Endothelial cell of umbilical vein (primary cell): ENCODE results near the gene BCR. TPM values are rescaled to one million over a fixed set of nuclear protein-coding genes. Genes with fewer than 3 reads are reported as not detected.

ENCODE experiments used
- BruUV-seq: library from RNA; stranded (reverse); fragments of 400-500 nt; replicated peaks from 2 replicates; lab custom pipeline; 2021; lab: Mats Ljungman, UMichigan
- CTCF ChIA-PET: fragments of 300-600, 350-600 bp; sonication (Branson Sonifier 250); formaldehyde crosslinking; loops from one replicate; lab custom pipeline; 2021; ENCODE audit warnings: antibody characterized with exemption, inconsistent platforms; lab: Charles Lee
- POLR2A ChIA-PET: fragments of 300-600, 350-600 bp; sonication (Branson Sonifier 250); formaldehyde crosslinking; loops from one replicate; lab custom pipeline; 2021; ENCODE audit warnings: antibody characterized with exemption, inconsistent platforms; lab: Charles Lee
- DNase-seq: peaks from one replicate; pipeline ENCODE4 v3.0.0-alpha.2; 2011; ENCODE audit warnings: low read depth, low spot score
- FAIRE-seq: peaks from 2 replicates; lab custom pipeline; 2011; peaks lifted over from hg19 to GRCh38; lab: Jason Lieb, UNC
- H2AFZ ChIP-seq: 2 replicates; pipeline ENCODE4 v1.6.0; 2012; ENCODE audit warnings: low read depth, low read length, control low read depth, inconsistent platforms
- H3K27ac ChIP-seq: 2 replicates; pipeline ENCODE4 v1.5.1; 2011; ENCODE audit warnings: low read depth, mild to moderate bottlenecking, control low read depth, low read length, moderate library complexity; ENCODE audit not compliant: insufficient read depth
- H3K27me3 ChIP-seq, 2 experiments: 2 replicates each; pipeline versions ENCODE4 v1.6.0 to v1.6.1; 2011; ENCODE audit warnings: low read length in 2 of 2, mixed read lengths in 1 of 2; ENCODE audit not compliant: control insufficient read depth in 2 of 2, insufficient read depth in 2 of 2
- H3K36me3 ChIP-seq, 2 experiments: 2 replicates in 1 of 2; 3 replicates in 1 of 2; pipeline ENCODE4 v1.5.1; 2011; ENCODE audit warnings: low read length in 2 of 2, mild to moderate bottlenecking in 1 of 2, moderate library complexity in 1 of 2; ENCODE audit not compliant: control insufficient read depth in 2 of 2, insufficient read depth in 2 of 2; ENCODE audit errors: extremely low read depth in 1 of 2
- H3K4me1 ChIP-seq: 3 replicates; pipeline ENCODE4 v1.5.1; 2011; ENCODE audit warnings: mild to moderate bottlenecking, low read length; ENCODE audit not compliant: control insufficient read depth, insufficient read depth; ENCODE audit errors: extremely low read depth
- H3K4me2 ChIP-seq: 2 replicates; pipeline ENCODE4 v1.6.1; 2011; ENCODE audit warnings: low read length, control low read depth, mixed read lengths; ENCODE audit not compliant: insufficient read depth
- H3K4me3 ChIP-seq, 3 experiments: fragments of 200-600 bp in 1 of 3; sonication (generic), shearing (Covaris generic) in 1 of 3; replicated peaks in 1 of 3; 2 replicates each; pipeline ENCODE4 v1.5.1; 2011 to 2016; ENCODE audit warnings: control low read depth in 3 of 3, low read length in 3 of 3, mild to moderate bottlenecking in 2 of 3, inconsistent platforms in 1 of 3, low read depth in 1 of 3, moderate library complexity in 1 of 3; ENCODE audit not compliant: insufficient read depth in 1 of 3
- H3K79me2 ChIP-seq: 2 replicates; pipeline ENCODE4 v1.6.0; 2012; ENCODE audit warnings: low read length, inconsistent platforms; ENCODE audit not compliant: control insufficient read depth, insufficient read depth
- H3K9ac ChIP-seq: replicated peaks from 2 replicates; pipeline ENCODE3; 2011; ENCODE audit warnings: low read length, control low read depth; ENCODE audit not compliant: insufficient read depth; ENCODE audit errors: extremely low read depth
- H3K9me1 ChIP-seq: replicated peaks from 3 replicates; pipeline ENCODE4 v1.6.0; 2011; ENCODE audit warnings: mild to moderate bottlenecking, low read length; ENCODE audit not compliant: control insufficient read depth, insufficient read depth; ENCODE audit errors: extremely low read depth
- H3K9me3 ChIP-seq: replicated peaks from 2 replicates; pipeline ENCODE4 v1.5.1; 2012; ENCODE audit warnings: low read length, inconsistent platforms; ENCODE audit not compliant: control insufficient read depth, insufficient read depth
- H4K20me1 ChIP-seq: replicated peaks from 2 replicates; pipeline ENCODE3; 2011; ENCODE audit warnings: mild to moderate bottlenecking, low read length; ENCODE audit not compliant: control insufficient read depth, insufficient read depth; ENCODE audit errors: extremely low read depth
- EZH2 ChIP-seq: IDR thresholded peaks from 2 replicates; pipeline ENCODE4 v1.6.1; 2012; ENCODE audit warnings: borderline replicate concordance, low read depth, mild to moderate bottlenecking, moderate library complexity, low read length, inconsistent platforms; ENCODE audit not compliant: severe bottlenecking
- FOS ChIP-seq: IDR thresholded peaks from 2 replicates; pipeline ENCODE4 v1.6.1; 2011; ENCODE audit warnings: mild to moderate bottlenecking, low read length, moderate library complexity, borderline replicate concordance; ENCODE audit not compliant: insufficient read depth
- GATA2 ChIP-seq: IDR thresholded peaks from 2 replicates; pipeline ENCODE4 v1.7.0; 2011; ENCODE audit warnings: low read depth, mild to moderate bottlenecking, moderate library complexity, mixed read lengths, low read length; ENCODE audit not compliant: insufficient read length, insufficient read depth
- JUN ChIP-seq: IDR thresholded peaks from 2 replicates; pipeline ENCODE4 v1.6.1; 2011; ENCODE audit warnings: borderline replicate concordance, low read depth; ENCODE audit not compliant: insufficient read length, insufficient read depth
- MYC ChIP-seq: IDR thresholded peaks from one replicate; pipeline ENCODE4 v1.6.1; 2011; ENCODE audit warnings: mild to moderate bottlenecking, low read depth, low read length
- POLR2A ChIP-seq: IDR thresholded peaks from 2 replicates; pipeline ENCODE4 v1.6.1; 2012; ENCODE audit warnings: low read depth, mild to moderate bottlenecking, control low read depth, low read length
- POLR2AphosphoS5 ChIP-seq: IDR thresholded peaks from 2 replicates; pipeline ENCODE4 v1.6.1; 2012; ENCODE audit warnings: low read depth, mild to moderate bottlenecking, control low read depth, low read length, moderate library complexity; ENCODE audit not compliant: insufficient read depth
- dilution Hi-C: fragments of 300-500 bp; cut with MboI; formaldehyde crosslinking; loops from one replicate; pipeline ENCODE4 v1.15.0; 2019; ENCODE audit warnings: low sequenced_read_pairs; ENCODE audit not compliant: extremely low pct_ligation_motif_present
- intact Hi-C: fragments of 100-400 bp; cut with micrococcal nuclease; formaldehyde crosslinking; loops from one replicate; pipeline ENCODE4 v1.10.0; 2022
- polyA plus RNA-seq, 4 experiments: library from polyadenylated mRNA; depleted of rRNA in 3 of 4; stranded (reverse) in 3 of 4; unstranded in 1 of 4; fragments of >200 nt; gene quantifications; 2 replicates each; pipeline versions ENCODE4 v1.2.1 to v1.2.3, GENCODE V29; 2011 to 2012; ENCODE audit warnings: missing spikeins in 1 of 4
- total RNA-seq: library from RNA; stranded (reverse); gene quantifications from 2 replicates; pipeline ENCODE4 v1.2.3, GENCODE V29; 2021
- TF ChIP-seq, protein P1 (sequence below), 2 donors: IDR thresholded peaks; 1 replicate in 1 of 2; 2 replicates in 1 of 2; pipeline ENCODE4 v1.5.1; 2011; ENCODE audit warnings: low read length in 2 of 2, mild to moderate bottlenecking in 2 of 2, moderate library complexity in 2 of 2, control low read depth in 1 of 2, inconsistent platforms in 1 of 2, low read depth in 1 of 2; ENCODE audit not compliant: insufficient read depth in 1 of 2; ENCODE audit errors: extremely low read depth in 1 of 2
- TF ChIP-seq, protein P2 (sequence below): IDR thresholded peaks from 2 replicates; pipeline ENCODE4 v1.6.1; 2011; ENCODE audit not compliant: insufficient read depth, insufficient read length

The BCR gene
- total and polyA plus RNA-seq, 2 donors (not counting 3 experiments of a cell fraction or from before 2014, with no cell fraction given): 129 to 141 TPM

DNA sequence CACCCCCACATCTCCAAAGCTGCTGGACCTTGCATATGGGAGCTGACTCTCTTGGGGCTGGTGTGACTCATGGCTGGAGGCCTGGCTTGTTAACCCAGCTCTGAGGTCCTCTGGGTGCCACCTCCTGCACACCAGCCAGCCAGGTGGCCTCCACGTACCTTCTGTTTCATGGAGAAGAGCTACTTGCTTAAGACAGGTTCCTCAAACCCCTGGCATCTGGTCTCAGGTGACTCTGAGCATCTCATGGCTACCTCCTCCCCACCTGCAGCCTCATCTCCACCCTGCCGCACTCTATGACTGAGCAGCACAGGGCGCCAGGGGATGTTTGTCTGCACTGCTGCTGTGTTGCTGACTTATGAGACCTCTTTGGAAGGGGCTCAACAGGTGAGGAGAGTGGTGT, 55.7 kb downstream of the BCR start:
- peaks cover 96% of the 10 kb centered on the region for H3K79me2 ChIP-seq
- H3K27ac ChIP-seq: no peak overlapping the region
- ChIA-PET CTCF (interaction anchor here (1.4 kb wide), 1 partner anchor 28 kb away, joined by 3 read pairs; no protein-coding TSS in a partner anchor), POLR2A (no interaction called here)
- H3K4me3 ChIP-seq: no peak overlapping the region
- dilution Hi-C loops: no loop called here
- H3K9me3 ChIP-seq: no peaks in the 10 kb centered on the region
- intact Hi-C loops: no loop called here
- peaks cover 0 to 6% of the 10 kb centered on the region in 2 experiments for H3K36me3 ChIP-seq
- H3K9me1 ChIP-seq: no peaks in the 10 kb centered on the region
- no peak overlapping the region for H3K4me2 ChIP-seq
- no peak overlapping the region for H2AFZ ChIP-seq
- TF ChIP-seq MYC (no peak), POLR2A (no peak), POLR2AphosphoS5 (no peak), FOS (no peak), JUN (no peak), EZH2 (no peak), GATA2 (no peak)
- TF ChIP-seq, protein P1, sequence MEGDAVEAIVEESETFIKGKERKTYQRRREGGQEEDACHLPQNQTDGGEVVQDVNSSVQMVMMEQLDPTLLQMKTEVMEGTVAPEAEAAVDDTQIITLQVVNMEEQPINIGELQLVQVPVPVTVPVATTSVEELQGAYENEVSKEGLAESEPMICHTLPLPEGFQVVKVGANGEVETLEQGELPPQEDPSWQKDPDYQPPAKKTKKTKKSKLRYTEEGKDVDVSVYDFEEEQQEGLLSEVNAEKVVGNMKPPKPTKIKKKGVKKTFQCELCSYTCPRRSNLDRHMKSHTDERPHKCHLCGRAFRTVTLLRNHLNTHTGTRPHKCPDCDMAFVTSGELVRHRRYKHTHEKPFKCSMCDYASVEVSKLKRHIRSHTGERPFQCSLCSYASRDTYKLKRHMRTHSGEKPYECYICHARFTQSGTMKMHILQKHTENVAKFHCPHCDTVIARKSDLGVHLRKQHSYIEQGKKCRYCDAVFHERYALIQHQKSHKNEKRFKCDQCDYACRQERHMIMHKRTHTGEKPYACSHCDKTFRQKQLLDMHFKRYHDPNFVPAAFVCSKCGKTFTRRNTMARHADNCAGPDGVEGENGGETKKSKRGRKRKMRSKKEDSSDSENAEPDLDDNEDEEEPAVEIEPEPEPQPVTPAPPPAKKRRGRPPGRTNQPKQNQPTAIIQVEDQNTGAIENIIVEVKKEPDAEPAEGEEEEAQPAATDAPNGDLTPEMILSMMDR (IDR thresholded peaks at IDR 0.05; ENCODE audit: extremely low read depth in 1 of 2, insufficient read depth in 1 of 2, low read depth in 1 of 2, low read length in 2 of 2): no peak
- TF ChIP-seq, protein P2, sequence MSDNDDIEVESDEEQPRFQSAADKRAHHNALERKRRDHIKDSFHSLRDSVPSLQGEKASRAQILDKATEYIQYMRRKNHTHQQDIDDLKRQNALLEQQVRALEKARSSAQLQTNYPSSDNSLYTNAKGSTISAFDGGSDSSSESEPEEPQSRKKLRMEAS: no peak
- H3K4me1 ChIP-seq: peaks cover 11% of the 10 kb centered on the region
- no TSS peak for BruUV-seq
- no peaks in the 10 kb centered on the region for H3K27me3 ChIP-seq
- DNase-seq (no peak), FAIRE-seq (no peak)
- no peak overlapping the region for H3K9ac ChIP-seq
- no peaks in the 10 kb centered on the region for H4K20me1 ChIP-seq
